H1 (cell line): ENCODE results near the gene PPP1R3F. TPM values are rescaled to one million over a fixed set of nuclear protein-coding genes. Genes with fewer than 3 reads are reported as not detected.
"Not testable (repeated sequence)": the region's sequence is repeated elsewhere in the genome, so short reads cannot be mapped to it uniquely, and the experiment has no call there.

Experiments used
- CTCF ChIA-PET: fragments of 300-600 bp; sonication (Branson Sonifier 250); formaldehyde crosslinking; loops from one replicate; lab custom pipeline; 2021; ENCODE audit not compliant: partially characterized antibody; lab: Charles Lee
- POLR2A ChIA-PET: fragments of 300-600 bp; sonication (Branson Sonifier 250); formaldehyde crosslinking; loops from one replicate; lab custom pipeline; 2021; ENCODE audit warnings: inconsistent platforms; ENCODE audit not compliant: partially characterized antibody; lab: Charles Lee
- DNase-seq, 2 experiments: peaks; one replicate each; pipeline versions ENCODE4 v3.0.0 to v3.0.0-alpha.2; 2010 to 2022; ENCODE audit warnings: low spot score in 2 of 2, low read depth in 1 of 2, mixed read lengths in 1 of 2
- FAIRE-seq: peaks from 2 replicates; lab custom pipeline; 2011; peaks lifted over from hg19 to GRCh38; lab: Jason Lieb, UNC
- H2AFZ ChIP-seq: 2 replicates; pipeline ENCODE4 v1.8.1; 2012; ENCODE audit warnings: low read length, inconsistent platforms
- H2AK5ac ChIP-seq: 2 replicates; pipeline ENCODE4 v1.6.1; 2013; ENCODE audit warnings: low read depth, low read length
- H2BK120ac ChIP-seq: replicated peaks from 2 replicates; pipeline ENCODE3; 2013; ENCODE audit warnings: low read depth, low read length, inconsistent platforms
- H2BK12ac ChIP-seq: 2 replicates; pipeline ENCODE4 v1.6.1; 2013; ENCODE audit warnings: low read depth, low read length
- H2BK15ac ChIP-seq: 2 replicates; pipeline ENCODE4 v1.6.1; 2013; ENCODE audit warnings: low read length
- H2BK20ac ChIP-seq: 2 replicates; pipeline ENCODE4 v1.6.1; 2013; ENCODE audit warnings: low read length
- H2BK5ac ChIP-seq: 2 replicates; pipeline ENCODE4 v1.6.1; 2013; ENCODE audit warnings: low read depth, low read length
- H3K14ac ChIP-seq: 2 replicates; pipeline ENCODE4 v1.6.1; 2013; ENCODE audit warnings: inconsistent platforms; ENCODE audit not compliant: insufficient read length
- H3K18ac ChIP-seq: 2 replicates; pipeline ENCODE4 v1.6.1; 2013; ENCODE audit warnings: low read length; ENCODE audit errors: extremely low read depth
- H3K23ac ChIP-seq: 2 replicates; pipeline ENCODE4 v1.6.1; 2013; ENCODE audit warnings: inconsistent platforms; ENCODE audit not compliant: insufficient read length
- H3K23me2 ChIP-seq: 2 replicates; pipeline ENCODE4 v1.6.1; 2013; ENCODE audit warnings: low read depth, low read length
- H3K27ac ChIP-seq: 2 replicates; pipeline ENCODE4 v1.6.1; 2011; ENCODE audit warnings: low read depth, low read length, inconsistent platforms
- H3K27me3 ChIP-seq, 4 experiments: replicated peaks in 1 of 4; 1 replicate in 1 of 4; 2 replicates in 3 of 4; pipeline versions ENCODE4 v1.6.1 to v1.8.1; 2011 to 2013; ENCODE audit warnings: low read length in 3 of 4, mild to moderate bottlenecking in 3 of 4, inconsistent platforms in 2 of 4, mixed read lengths in 2 of 4, moderate library complexity in 1 of 4; ENCODE audit not compliant: control insufficient read depth in 3 of 4, insufficient read depth in 3 of 4; ENCODE audit errors: extremely low read depth in 1 of 4
- H3K36me3 ChIP-seq, 4 experiments: 2 replicates each; pipeline versions ENCODE4 v1.6.1 to v1.8.1; 2011 to 2013; ENCODE audit warnings: mild to moderate bottlenecking in 4 of 4, low read length in 3 of 4, moderate library complexity in 2 of 4, control low read depth in 1 of 4, inconsistent platforms in 1 of 4; ENCODE audit not compliant: insufficient read depth in 4 of 4, control insufficient read depth in 2 of 4
- H3K4ac ChIP-seq: replicated peaks from 2 replicates; pipeline ENCODE3; 2013; ENCODE audit warnings: low read length, low read depth, mixed read lengths, inconsistent platforms; ENCODE audit not compliant: insufficient read length
- H3K4me1 ChIP-seq, 4 experiments: replicated peaks in 1 of 4; 1 replicate in 1 of 4; 2 replicates in 3 of 4; pipeline versions ENCODE4 v1.6.1 to v1.8.1; 2011 to 2013; ENCODE audit warnings: low read length in 3 of 4, inconsistent platforms in 2 of 4, mixed read lengths in 1 of 4; ENCODE audit not compliant: insufficient read depth in 4 of 4, control insufficient read depth in 3 of 4
- H3K4me2 ChIP-seq, 2 experiments: 2 replicates each; pipeline versions ENCODE4 v1.6.1 to v1.8.1; 2011 to 2013; ENCODE audit warnings: low read depth in 2 of 2, low read length in 2 of 2, control low read depth in 1 of 2, inconsistent platforms in 1 of 2, mild to moderate bottlenecking in 1 of 2; ENCODE audit not compliant: insufficient read depth in 1 of 2
- H3K4me3 ChIP-seq, 4 experiments: fragments of 200-600, 300-600 bp in 1 of 4; sonication (generic), shearing (Covaris generic), sonication (Bioruptor Twin) in 1 of 4; 2 replicates each; pipeline versions ENCODE4 v1.5.1 to v1.8.1; 2011 to 2016; ENCODE audit warnings: low read length in 4 of 4, low read depth in 3 of 4, control low read depth in 2 of 4, inconsistent platforms in 2 of 4, mild to moderate bottlenecking in 2 of 4, mixed read lengths in 1 of 4, moderate library complexity in 1 of 4; ENCODE audit not compliant: insufficient read depth in 2 of 4; ENCODE audit errors: extremely low read depth in 1 of 4
- H3K56ac ChIP-seq: replicated peaks from 2 replicates; pipeline ENCODE3; 2013; ENCODE audit warnings: low read depth, mild to moderate bottlenecking, mixed read lengths, low read length, inconsistent platforms; ENCODE audit not compliant: insufficient read length
- H3K79me1 ChIP-seq: 2 replicates; pipeline ENCODE4 v1.6.1; 2013; ENCODE audit warnings: low read depth, low read length, control low read depth
- H3K79me2 ChIP-seq, 2 experiments: 2 replicates each; pipeline versions ENCODE4 v1.6.1 to v1.8.1; 2012 to 2013; ENCODE audit warnings: low read length in 2 of 2, mild to moderate bottlenecking in 2 of 2, inconsistent platforms in 1 of 2; ENCODE audit not compliant: insufficient read depth in 2 of 2, control insufficient read depth in 1 of 2
- H3K9ac ChIP-seq, 4 experiments: replicated peaks in 1 of 4; 1 replicate in 1 of 4; 2 replicates in 3 of 4; pipeline versions ENCODE4 v1.6.1 to v1.8.1; 2011 to 2013; ENCODE audit warnings: low read depth in 3 of 4, low read length in 3 of 4, control low read depth in 2 of 4, mild to moderate bottlenecking in 2 of 4, moderate library complexity in 2 of 4, inconsistent platforms in 1 of 4; ENCODE audit errors: extremely low read depth in 1 of 4
- H3K9me3 ChIP-seq, 2 experiments: 2 replicates each; pipeline versions ENCODE4 v1.6.1 to v1.8.1; 2012 to 2013; ENCODE audit warnings: mild to moderate bottlenecking in 2 of 2, moderate library complexity in 2 of 2, control low read depth in 1 of 2, inconsistent platforms in 1 of 2, low read depth in 1 of 2, low read length in 1 of 2, mixed read lengths in 1 of 2; ENCODE audit not compliant: insufficient read depth in 2 of 2
- H4K20me1 ChIP-seq, 2 experiments: replicated peaks in 1 of 2; 2 replicates each; pipeline versions ENCODE3 to v1.8.1; 2011 to 2013; ENCODE audit warnings: inconsistent platforms in 2 of 2, low read length in 2 of 2, mild to moderate bottlenecking in 1 of 2; ENCODE audit not compliant: insufficient read depth in 2 of 2, control insufficient read depth in 1 of 2
- H4K5ac ChIP-seq: 2 replicates; pipeline ENCODE4 v1.6.1; 2013; ENCODE audit warnings: low read length, low read depth, mixed read lengths, inconsistent platforms; ENCODE audit not compliant: insufficient read length
- H4K8ac ChIP-seq: 2 replicates; pipeline ENCODE4 v1.8.0; 2013; ENCODE audit warnings: mild to moderate bottlenecking, moderate library complexity, low read length, inconsistent platforms; ENCODE audit not compliant: insufficient read depth; ENCODE audit errors: extremely low read depth
- H4K91ac ChIP-seq: replicated peaks from 2 replicates; pipeline ENCODE3; 2013; ENCODE audit warnings: low read length, mixed read lengths, inconsistent platforms; ENCODE audit not compliant: insufficient read length
- WGBS, 2 experiments: shearing (Covaris generic) in 1 of 2; methylation state at CpG; one replicate each; pipeline versions ENCODE4 v1.1.6 to v1.1.7; 2013 to 2015; ENCODE audit warnings: low lambda C conversion rate in 2 of 2, mixed read lengths in 2 of 2, inconsistent platforms in 1 of 2, low coverage in 1 of 2, missing lambda C conversion rate in 1 of 2; ENCODE audit not compliant: insufficient replicate concordance in 2 of 2, insufficient coverage in 1 of 2, insufficient read length in 1 of 2; ENCODE audit errors: extremely low coverage in 1 of 2, missing lambda C conversion rate in 1 of 2; 5-methylcytosine and 5-hydroxymethylcytosine counted together
- polyA plus RNA-seq, 7 experiments: library from polyadenylated mRNA; depleted of rRNA in 3 of 7; stranded (reverse) in 5 of 7; unstranded in 2 of 7; fragments of >200 nt in 5 of 7; fragments of 200-250 nt in 2 of 7; gene quantifications; 1 replicate in 5 of 7; 2 replicates in 1 of 7; 4 replicates in 1 of 7; pipeline versions ENCODE4 v1.2.1 to v1.2.3, GENCODE V29; 2011 to 2013; ENCODE audit warnings: missing spikeins in 2 of 7, mixed read lengths in 2 of 7
- total RNA-seq: library from RNA; stranded (reverse); fragmentation: NEBNext Ultra II Directional; extraction: Animal tissue kit (Norgen Biotek cat#: 25700); gene quantifications from 2 replicates; pipeline ENCODE4 v1.2.1, GENCODE V29; 2021

Gene PPP1R3F
- total and polyA plus RNA-seq, 2 of the 8 experiments (the other 6 are each of a cell fraction or from before 2014, with no cell fraction given): 5.1 to 6.8 TPM

DNA sequence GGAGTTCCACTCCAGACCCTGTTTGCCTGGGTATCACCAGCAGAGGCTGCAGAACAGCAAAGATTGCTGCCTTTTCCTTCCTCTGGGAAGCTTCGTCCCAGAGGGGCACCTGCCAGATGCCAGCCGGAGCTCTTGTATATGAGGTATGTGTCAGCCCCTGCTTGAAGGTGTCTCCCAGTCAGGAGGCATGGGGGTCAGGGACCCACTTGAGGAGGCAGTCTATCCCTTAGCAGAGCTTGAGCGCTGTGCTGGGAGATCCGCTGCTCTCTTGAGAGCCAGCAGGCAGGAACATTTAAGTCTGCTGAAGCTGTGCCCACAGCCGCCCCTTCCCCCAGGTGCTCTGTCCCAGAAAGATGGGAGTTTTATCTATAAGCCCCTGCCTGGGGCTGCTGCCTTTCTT, 29.7 kb downstream of the PPP1R3F start:
- DNase-seq, H3K4ac ChIP-seq, H2BK20ac ChIP-seq, H3K27me3 ChIP-seq, H3K79me1 ChIP-seq, H4K5ac ChIP-seq, H3K79me2 ChIP-seq, H2BK12ac ChIP-seq, H3K9me3 ChIP-seq, H2AFZ ChIP-seq, H4K20me1 ChIP-seq, H3K36me3 ChIP-seq, H2AK5ac ChIP-seq, CTCF ChIA-PET, H3K56ac ChIP-seq, H3K9ac ChIP-seq, H3K4me1 ChIP-seq, H3K23me2 ChIP-seq, FAIRE-seq, H4K8ac ChIP-seq, H3K4me2 ChIP-seq, POLR2A ChIA-PET, H4K91ac ChIP-seq, H3K27ac ChIP-seq, H2BK5ac ChIP-seq, H3K4me3 ChIP-seq, H2BK120ac ChIP-seq, H3K18ac ChIP-seq, H3K14ac ChIP-seq, H2BK15ac ChIP-seq, H3K23ac ChIP-seq: not testable (repeated sequence)
- 92% methylated on average over 2 of the region's 5 CpGs; no CpG with 5 or more reads in 1 of the 2 experiments for WGBS, 2 experiments
